ENCODE results near the gene MRPS2. TPM values are rescaled to one million over a fixed set of nuclear protein-coding genes. Genes with fewer than 3 reads are reported as not detected.

MRPS2 gene
- total and polyA plus RNA-seq, 10 of the 15 experiments (the other 5 are each of a cell fraction or from before 2014, with no cell fraction given): 3.3 to 103 (median 69.5) TPM

DNA sequence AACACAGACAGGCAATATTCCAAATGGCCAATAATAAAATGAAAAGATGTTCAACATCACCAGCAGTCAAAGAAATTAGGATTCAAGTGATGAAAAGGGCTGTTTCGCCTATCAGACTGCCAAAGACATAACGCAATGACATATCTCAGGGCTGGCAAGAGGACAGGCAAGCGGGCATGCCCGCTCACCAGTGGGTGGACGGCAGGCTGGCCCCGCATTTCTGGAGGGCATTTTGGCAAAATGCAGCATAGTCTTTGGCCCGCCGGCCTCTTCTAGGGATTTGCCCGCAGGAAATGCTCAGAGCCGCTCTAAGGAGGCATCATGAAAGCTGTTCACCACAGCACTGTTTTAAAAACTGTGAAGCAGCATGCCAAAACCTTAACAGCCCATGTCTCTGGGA lies 22.3 kb upstream of the MRPS2 start (continued):
- TF ChIP-seq CUX1 (IDR thresholded peaks at IDR 0.05; ENCODE audit: insufficient replicate concordance, low read depth, low read length) (no peak), ATF7 (IDR thresholded peaks at IDR 0.05; ENCODE audit: low read depth) (no peak)

- RAD21 ChIA-PET (ENCODE audit: unreplicated experiment): no interaction called here
- TF ChIP-seq IKZF1 (conservative IDR thresholded peaks at IDR 0.05): 0 out of 2 replicates have a peak, but pooled peaks have one; percentile 22
- no peak for TF ChIP-seq CEBPB (IDR thresholded peaks at IDR 0.05; ENCODE audit: borderline replicate concordance in 1 of 2, low read depth in 2 of 2, low read length in 2 of 2)
- TF ChIP-seq DPF2 (IDR thresholded peaks at IDR 0.05): 0 out of 2 replicates have a peak, but pooled peaks have one; percentile 35
- TF ChIP-seq NFXL1 (IDR thresholded peaks at IDR 0.05; ENCODE audit: borderline replicate concordance): no peak
- TF ChIP-seq CTCF (IDR thresholded peaks at IDR 0.05 in 2 of 3, conservative IDR thresholded peaks at IDR 0.05 in 1 of 3; ENCODE audit: control insufficient read depth in 2 of 3, extremely low read depth in 1 of 3, insufficient read depth in 1 of 3, low read depth in 3 of 3, low read length in 3 of 3): peak; percentile 10 to 26 (median 11); a peak in 2 of 6 replicates
- no peak for TF ChIP-seq IKZF2 (IDR thresholded peaks at IDR 0.05)
- TF ChIP-seq, protein P1, sequence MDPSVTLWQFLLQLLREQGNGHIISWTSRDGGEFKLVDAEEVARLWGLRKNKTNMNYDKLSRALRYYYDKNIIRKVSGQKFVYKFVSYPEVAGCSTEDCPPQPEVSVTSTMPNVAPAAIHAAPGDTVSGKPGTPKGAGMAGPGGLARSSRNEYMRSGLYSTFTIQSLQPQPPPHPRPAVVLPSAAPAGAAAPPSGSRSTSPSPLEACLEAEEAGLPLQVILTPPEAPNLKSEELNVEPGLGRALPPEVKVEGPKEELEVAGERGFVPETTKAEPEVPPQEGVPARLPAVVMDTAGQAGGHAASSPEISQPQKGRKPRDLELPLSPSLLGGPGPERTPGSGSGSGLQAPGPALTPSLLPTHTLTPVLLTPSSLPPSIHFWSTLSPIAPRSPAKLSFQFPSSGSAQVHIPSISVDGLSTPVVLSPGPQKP (IDR thresholded peaks at IDR 0.05; ENCODE audit: low read depth, low read length): no peak
- 0 out of 4 replicates have a peak, but pooled peaks of 1 of the 2 experiments have one; percentile 1 for TF ChIP-seq BHLHE40 (IDR thresholded peaks at IDR 0.05; ENCODE audit: borderline replicate concordance in 1 of 2, low read depth in 2 of 2, low read length in 1 of 2)
Measured at GRCh38 chr9:135478829-135479468, 21.5 kb upstream of the MRPS2 start.

More at GRCh38 chr9:135478829-135479468, 21.5 kb upstream of the MRPS2 start:
- Histone ChIP-seq H3K4me1 (ENCODE audit: control insufficient read depth, insufficient read depth, low read length) (no peaks in the 10 kb centered on the region), H3K27me3 (replicated peaks in 1 of 2; ENCODE audit: control insufficient read depth in 2 of 2, insufficient read depth in 2 of 2, low read length in 1 of 2) (peaks cover 0 to 8% of the 10 kb centered on the region in 2 experiments; a peak in 1 of 4 replicates), H3K79me2 (ENCODE audit: control insufficient read depth, insufficient read depth, low read length) (no peaks in the 10 kb centered on the region), H3K4me3 (no peak overlapping the region), H3K9me3 (replicated peaks; ENCODE audit: control insufficient read depth, insufficient read depth, low read length) (no peaks in the 10 kb centered on the region), H3K4me2 (ENCODE audit: control insufficient read depth, insufficient read depth) (peak overlapping the region; percentile 9; the same call in 1 of the 2 replicates), H3K9ac (ENCODE audit: control insufficient read depth, insufficient read depth, low read length) (no peak overlapping the region), H4K20me1 (ENCODE audit: control insufficient read depth, insufficient read depth) (no peaks in the 10 kb centered on the region), H3K27ac (ENCODE audit: control insufficient read depth, insufficient read depth) (no peak overlapping the region), H2AFZ (ENCODE audit: control insufficient read depth, low read depth, low read length) (no peak overlapping the region), H3K36me3 (ENCODE audit: control insufficient read depth in 2 of 2, insufficient read depth in 2 of 2, low read length in 1 of 2) (no peaks in the 10 kb centered on the region; a peak in 1 of 4 replicates)
- POLR2A ChIA-PET: no interaction called here
- SMC1A ChIA-PET (ENCODE audit: uncharacterized antibody, unreplicated experiment): no interaction called here
- DNase-seq (ENCODE audit: low read depth, low spot score): no peak
- intact Hi-C loops (cut with micrococcal nuclease; ENCODE audit: unreplicated experiment) (no loop called here), in situ Hi-C loops (cut with MboI) (no loop called here)
- 2% methylated on average over 25 of the region's 64 CpGs for WGBS (ENCODE audit: insufficient coverage, insufficient replicate concordance, low lambda C conversion rate, missing lambda C conversion rate)
- BruUV-seq (replicated peaks): no TSS peak
- FAIRE-seq: no peak
- ATAC-seq: peak; percentile 49
- CTCF ChIA-PET: no interaction called here

Measured in GM12878 (cell line).